SH-SY5Y (cell line): ENCODE measurements around the gene TSEN2.

Source experiments
- GATA2 ChIP-seq: IDR thresholded peaks from 2 replicates; pipeline ENCODE4 v1.6.1; 2011; ENCODE audit warnings: mild to moderate bottlenecking, low read depth, low read length
- GATA3 ChIP-seq: IDR thresholded peaks from 2 replicates; pipeline ENCODE4 v1.6.1; 2011; ENCODE audit warnings: low read depth, mild to moderate bottlenecking, low read length, moderate library complexity

DNA sequence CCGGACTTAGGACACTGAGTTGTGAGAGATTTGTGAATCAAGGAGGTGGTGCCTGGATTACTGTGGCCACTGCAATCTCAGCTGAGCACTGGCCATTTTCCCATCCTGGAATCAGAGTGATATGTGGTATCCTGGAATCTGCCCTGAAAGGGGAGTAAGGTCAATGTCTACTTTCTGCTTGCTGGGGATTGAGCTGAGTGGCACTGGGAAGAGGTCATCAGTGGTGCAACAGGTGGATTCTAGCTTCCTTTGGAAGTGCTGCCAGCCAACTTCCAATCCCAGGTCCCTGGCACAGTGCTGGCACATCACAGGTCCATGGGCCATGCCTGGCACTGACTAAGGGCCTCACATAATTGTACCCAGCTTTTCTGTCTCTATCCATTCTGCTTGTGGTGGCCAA is 20.6 kb upstream of the TSEN2 start:
- no peak for TF ChIP-seq GATA3
- no peak for TF ChIP-seq GATA2
